ENCODE results near the gene POLR3A.

DNA sequence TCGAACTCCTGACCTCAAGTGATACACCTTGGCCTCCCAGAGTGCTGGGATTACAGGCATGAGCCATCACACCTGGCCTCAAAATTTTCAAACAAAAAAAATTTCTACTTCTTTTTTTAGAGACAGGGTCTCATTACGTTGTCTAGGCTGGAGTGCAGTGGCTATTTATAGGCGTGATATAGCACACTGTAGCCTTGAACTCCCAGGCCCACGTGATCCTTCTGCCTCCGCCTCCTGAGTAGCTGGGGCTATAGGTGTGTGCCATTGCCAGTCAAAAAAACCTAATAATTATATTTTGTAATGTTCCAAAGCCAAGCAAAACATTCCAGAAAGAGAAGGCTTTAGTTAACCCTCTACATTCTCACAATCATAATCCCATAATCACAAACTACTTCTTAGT lies 13.8 kb downstream of the POLR3A start:
- no peak for TF ChIP-seq FOSL2 (IDR thresholded peaks at IDR 0.05; ENCODE audit: borderline replicate concordance, low read depth)
- TF ChIP-seq, protein P1, sequence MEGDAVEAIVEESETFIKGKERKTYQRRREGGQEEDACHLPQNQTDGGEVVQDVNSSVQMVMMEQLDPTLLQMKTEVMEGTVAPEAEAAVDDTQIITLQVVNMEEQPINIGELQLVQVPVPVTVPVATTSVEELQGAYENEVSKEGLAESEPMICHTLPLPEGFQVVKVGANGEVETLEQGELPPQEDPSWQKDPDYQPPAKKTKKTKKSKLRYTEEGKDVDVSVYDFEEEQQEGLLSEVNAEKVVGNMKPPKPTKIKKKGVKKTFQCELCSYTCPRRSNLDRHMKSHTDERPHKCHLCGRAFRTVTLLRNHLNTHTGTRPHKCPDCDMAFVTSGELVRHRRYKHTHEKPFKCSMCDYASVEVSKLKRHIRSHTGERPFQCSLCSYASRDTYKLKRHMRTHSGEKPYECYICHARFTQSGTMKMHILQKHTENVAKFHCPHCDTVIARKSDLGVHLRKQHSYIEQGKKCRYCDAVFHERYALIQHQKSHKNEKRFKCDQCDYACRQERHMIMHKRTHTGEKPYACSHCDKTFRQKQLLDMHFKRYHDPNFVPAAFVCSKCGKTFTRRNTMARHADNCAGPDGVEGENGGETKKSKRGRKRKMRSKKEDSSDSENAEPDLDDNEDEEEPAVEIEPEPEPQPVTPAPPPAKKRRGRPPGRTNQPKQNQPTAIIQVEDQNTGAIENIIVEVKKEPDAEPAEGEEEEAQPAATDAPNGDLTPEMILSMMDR (IDR thresholded peaks at IDR 0.05) = no peak
- TF ChIP-seq, protein P2, sequence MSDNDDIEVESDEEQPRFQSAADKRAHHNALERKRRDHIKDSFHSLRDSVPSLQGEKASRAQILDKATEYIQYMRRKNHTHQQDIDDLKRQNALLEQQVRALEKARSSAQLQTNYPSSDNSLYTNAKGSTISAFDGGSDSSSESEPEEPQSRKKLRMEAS (IDR thresholded peaks at IDR 0.05; ENCODE audit: low read depth) = no peak

Measured in SK-N-SH (cell line).